Adrenal gland (tissue), 5 donors: Measurements from ENCODE around the gene PRELID2.

Source experiments
- CTCF ChIP-seq, 6 experiments: fragments of 450-650 bp in 4 of 6; fragments of 200-600 bp in 2 of 6; sonication (generic) in 1 of 6; IDR thresholded peaks; 1 replicate in 5 of 6; 2 replicates in 1 of 6; pipeline versions ENCODE4 v1.5.1 to v1.8.0; 2016 to 2021; ENCODE audit warnings: antibody characterized with exemption in 6 of 6, mild to moderate bottlenecking in 2 of 6, moderate library complexity in 1 of 6
- POLR2A ChIP-seq, 2 donors: fragments of 450-650 bp; IDR thresholded peaks; one replicate each; pipeline ENCODE4 v1.6.1; 2017; ENCODE audit warnings: antibody characterized with exemption in 2 of 2, mild to moderate bottlenecking in 2 of 2, moderate library complexity in 1 of 2
- donor health status: DM: no; HTN: no; CAD: no.

DNA sequence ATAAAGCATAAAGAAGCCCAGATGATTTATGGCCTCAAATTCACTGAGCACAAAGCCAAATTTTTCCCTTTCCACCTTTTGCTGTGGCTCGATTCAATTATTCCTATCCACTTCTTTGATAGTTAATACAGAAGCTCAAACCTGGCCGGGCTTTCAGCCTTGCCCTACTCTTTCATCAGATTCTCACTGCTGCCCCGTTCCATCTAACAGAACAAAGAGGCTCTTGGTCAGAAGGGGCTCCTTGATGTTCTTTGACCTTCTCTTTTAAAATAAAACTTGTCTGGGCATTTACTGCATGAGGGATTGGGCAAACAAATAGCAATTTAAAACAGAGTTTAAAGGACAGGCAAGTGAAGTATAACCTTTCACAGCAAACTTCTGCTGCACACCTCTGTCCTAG is 27.9 kb upstream of the PRELID2 start:
- TF ChIP-seq CTCF (IDR thresholded peaks at IDR 0.05) (no peak), POLR2A (IDR thresholded peaks at IDR 0.05) (no peak)
